HG02885 (cell line): ENCODE measurements around the gene C10orf95.
"Not testable (repeated sequence)": the region's sequence is repeated elsewhere in the genome, so short reads cannot be mapped to it uniquely, and the experiment has no call there.

ENCODE experiments used
- ATAC-seq: cut with Tn5 transposase; IDR thresholded peaks from one replicate; pipeline ENCODE4 v1.9.1; 2021; ENCODE audit warnings: mild to moderate bottlenecking; ENCODE audit not compliant: unreplicated experiment, poor library complexity

The C10orf95 gene, protein sequence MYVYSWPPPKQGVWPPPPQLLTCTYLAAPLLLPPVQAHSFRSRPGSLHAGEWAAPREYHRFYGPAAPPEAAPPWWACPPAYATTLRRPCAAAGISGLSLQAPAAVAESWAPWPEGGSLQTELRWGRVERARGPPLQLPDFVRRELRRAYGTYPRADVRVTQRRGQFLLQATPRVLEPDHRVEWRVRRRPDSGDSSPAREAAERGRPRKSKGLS

GRCh38 chr10:102451105-102451969, at the start of gene C10orf95:
TSS of gene C10orf95 (minus strand) at chr10:102451543. CDS start at chr10:102451093, 450 bp downstream.
- no peak for ATAC-seq

DNA sequence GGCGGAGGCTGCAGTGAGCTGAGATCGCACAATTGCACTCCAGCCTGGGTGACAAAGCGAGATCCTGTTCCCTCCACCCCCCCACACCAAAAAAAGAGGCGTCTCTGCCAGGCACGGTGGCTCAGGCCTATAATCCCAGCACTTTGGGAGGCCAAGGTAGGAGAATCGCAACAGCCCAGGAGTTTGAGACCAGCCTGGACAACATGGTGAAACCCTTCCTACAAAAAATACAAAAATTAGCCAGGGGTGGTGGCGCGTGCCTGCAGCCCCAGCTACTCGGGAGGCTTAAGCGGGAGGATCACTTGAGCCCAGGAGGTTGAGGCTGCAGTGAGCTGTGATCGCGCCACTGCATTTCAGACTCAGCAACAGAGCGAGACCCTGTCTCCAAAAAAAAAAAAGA, 49.3 kb upstream of the C10orf95 start:
- not testable (repeated sequence) for ATAC-seq

DNA sequence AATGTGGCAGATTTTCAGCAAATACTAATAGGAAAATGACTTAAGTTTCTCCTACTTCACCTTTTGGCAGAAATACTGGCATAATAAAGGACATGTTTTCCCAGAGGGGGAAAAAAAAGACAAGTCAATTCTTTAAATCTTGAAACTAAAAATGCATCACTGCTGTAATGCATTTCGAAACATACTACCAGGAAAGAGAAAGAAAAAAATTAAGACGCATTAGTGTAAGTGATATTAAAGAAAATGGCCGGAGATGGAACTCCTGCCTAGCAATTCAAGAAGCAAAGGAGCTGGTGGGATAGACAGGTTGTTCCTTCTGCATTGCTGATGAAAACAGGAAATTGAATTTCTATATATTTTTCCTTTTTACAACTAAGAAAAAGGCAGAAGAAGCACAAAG, 48.0 kb upstream of the C10orf95 start:
- ATAC-seq = no peak

- ATAC-seq = no peak
Observed at GRCh38 chr10:102497545-102497944, 46.2 kb upstream of the C10orf95 start.

DNA sequence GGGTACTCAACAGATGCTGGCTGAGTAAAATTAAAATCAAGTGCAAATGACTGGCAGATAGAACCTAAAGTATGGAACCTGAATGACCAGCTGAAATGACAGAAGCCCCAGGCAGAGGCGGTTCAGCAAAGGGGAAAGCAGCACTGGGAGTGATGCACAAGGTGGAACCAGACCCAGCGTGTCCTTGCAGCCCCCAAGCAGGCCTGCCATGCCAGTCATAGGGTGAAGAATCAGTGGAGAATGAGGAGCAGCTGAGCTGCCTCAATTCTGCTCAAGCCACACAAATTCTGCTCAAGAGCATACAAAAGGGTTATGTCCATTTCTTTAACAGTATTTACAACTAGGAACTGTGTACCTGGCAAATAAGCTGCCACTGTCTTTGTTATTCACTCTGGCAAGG, 42.4 kb upstream of the C10orf95 start:
- ATAC-seq = no peak

- ATAC-seq = no peak
Observed at GRCh38 chr10:102492983-102493382, 41.6 kb upstream of the C10orf95 start.

DNA sequence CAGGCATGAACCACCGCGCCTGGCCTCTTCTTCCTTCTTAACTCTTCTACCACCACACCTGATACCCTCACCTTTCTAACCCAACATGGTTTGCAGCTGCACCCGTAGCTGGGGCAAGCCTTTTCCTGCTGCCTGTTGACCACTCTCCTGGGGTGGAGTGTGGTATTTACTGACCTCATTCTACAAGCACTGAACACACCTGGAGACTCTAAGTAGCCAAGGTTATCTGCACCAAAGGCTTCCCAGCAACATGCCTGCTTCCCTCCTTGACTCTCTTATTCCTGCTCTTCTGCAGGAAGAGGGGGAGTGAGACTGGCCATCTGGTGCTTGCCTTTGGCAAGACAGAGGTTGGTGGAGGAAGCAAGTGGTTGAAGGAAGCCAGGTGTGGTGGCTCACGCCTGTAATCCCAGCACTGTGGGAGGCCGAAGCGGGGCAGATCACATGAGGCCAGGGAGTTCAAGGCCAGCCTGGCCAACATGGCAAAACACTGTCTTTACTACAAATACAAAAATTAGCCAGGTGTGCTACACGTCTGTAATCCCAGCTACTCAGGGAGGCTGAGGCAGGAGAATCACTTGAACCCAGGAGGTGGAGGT, 41.1 kb upstream of the C10orf95 start:
- no peak for ATAC-seq

- no peak for ATAC-seq
Observed at GRCh38 chr10:102491136-102491535, 39.8 kb upstream of the C10orf95 start.

GRCh38 chr10:102485093-102485784, 33.9 kb upstream of the C10orf95 start:
- ATAC-seq = no peak

- ATAC-seq = no peak
Observed at GRCh38 chr10:102484021-102484420, 32.7 kb upstream of the C10orf95 start.

GRCh38 chr10:102480396-102480795, 29.1 kb upstream of the C10orf95 start:
- ATAC-seq = no peak

GRCh38 chr10:102479651-102480050, 28.3 kb upstream of the C10orf95 start:
- no peak for ATAC-seq

- no peak for ATAC-seq
Observed at GRCh38 chr10:102476466-102477141, 25.3 kb upstream of the C10orf95 start.

DNA sequence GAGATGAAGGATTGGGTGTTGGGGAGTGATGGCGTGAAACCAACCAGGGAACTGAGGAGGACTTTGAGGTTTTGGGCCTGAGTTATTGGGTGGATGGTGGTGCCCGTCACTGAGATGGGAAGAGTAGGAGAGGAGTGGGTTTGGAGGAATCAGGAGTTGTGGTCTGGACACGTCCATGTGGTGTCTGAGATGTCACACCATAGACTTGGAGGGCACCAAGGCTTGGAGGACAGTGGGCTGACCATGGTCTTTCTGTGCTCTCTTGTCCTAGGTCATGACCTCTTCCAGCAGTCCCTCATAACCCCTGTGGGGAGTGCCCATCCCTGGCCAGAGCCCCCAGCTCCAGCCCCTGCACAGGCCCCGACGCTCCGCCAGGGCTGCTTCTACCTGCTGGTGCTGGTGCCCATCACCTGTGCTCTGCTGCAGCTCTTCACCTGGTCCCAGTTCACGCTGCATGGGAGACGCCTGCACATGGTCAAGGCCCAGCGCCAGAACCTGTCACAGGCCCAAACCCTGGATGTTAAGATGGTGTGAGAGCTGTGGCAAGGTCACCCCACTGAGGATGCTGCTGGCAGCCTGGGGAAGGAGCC, 24.2 kb upstream of the C10orf95 start:
- ATAC-seq = no peak

DNA sequence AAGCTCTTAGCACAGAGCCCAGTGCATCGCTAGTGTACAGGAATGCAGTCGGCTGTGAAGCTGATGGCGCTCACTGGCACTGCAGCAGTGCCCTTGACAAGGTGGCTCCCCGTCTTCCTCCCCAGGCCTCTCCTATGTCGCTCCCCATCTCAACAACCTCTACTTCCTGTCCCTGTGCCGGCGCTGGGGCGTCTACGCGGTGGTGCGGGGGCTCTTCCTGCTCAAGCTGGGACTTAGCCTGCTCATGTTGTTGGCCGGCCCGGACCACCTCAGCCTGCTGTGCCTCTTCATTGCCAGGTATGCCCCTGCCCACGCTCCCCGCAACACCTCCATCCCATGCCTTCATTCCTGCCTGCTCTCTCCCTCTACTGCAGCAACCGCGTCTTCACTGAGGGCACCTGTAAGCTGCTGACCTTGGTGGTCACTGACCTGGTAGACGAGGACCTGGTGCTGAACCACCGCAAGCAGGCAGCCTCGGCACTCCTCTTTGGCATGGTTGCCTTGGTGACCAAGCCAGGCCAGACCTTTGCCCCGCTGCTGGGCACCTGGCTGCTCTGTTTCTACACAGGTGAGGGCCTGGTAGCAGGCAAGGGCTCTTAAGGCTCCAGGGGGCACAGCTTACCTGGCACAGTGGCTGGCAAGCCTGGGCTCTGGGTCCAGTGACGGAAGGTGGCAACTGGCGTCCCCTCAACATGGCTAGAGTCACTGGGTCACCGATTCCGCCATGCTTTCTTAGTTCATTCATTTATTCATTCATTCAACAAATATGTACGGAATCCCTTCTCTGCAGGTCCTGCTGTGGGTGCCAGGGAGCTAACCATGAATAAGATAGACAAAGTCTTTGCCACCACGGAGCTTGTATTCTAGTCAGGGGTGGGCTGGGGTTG, 22.3 kb upstream of the C10orf95 start:
- no peak for ATAC-seq

DNA sequence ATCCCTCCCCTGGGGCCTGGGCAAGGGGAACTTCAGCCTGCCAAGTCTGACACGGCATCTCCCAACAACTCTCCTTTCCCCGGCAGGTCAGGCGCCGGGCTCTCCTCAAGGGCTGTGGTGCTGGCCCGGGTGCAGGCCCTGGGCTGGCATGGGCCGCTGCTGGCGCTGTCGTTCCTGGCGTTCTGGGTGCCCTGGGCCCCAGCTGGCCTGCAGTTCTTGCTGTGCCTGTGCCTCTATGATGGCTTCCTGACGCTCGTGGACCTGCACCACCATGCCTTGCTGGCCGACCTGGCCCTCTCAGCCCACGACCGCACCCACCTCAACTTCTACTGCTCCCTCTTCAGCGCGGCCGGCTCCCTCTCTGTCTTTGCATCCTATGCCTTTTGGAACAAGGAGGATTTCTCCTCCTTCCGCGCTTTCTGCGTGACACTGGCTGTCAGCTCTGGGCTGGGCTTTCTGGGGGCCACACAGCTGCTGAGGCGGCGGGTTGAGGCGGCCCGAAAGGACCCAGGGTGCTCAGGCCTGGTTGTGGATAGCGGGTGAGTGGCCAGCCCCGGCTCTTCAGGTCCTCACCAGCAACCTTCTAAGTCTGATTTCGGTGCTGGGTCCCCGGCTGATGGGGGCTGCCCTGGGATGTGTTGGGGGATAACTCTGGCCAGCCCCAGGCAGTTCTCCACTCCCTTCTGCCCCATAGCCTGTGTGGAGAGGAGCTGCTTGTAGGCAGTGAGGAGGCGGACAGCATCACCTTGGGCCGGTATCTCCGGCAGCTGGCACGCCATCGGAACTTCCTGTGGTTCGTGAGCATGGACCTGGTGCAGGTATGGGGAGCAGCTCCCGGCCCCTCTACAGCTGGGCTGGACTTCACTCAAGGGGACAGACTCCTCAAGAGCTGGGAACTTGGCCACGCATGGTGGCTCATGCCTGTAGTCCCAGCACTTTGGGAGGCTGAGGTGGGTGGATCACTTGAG, 19.5 kb upstream of the C10orf95 start:
- ATAC-seq = no peak

DNA sequence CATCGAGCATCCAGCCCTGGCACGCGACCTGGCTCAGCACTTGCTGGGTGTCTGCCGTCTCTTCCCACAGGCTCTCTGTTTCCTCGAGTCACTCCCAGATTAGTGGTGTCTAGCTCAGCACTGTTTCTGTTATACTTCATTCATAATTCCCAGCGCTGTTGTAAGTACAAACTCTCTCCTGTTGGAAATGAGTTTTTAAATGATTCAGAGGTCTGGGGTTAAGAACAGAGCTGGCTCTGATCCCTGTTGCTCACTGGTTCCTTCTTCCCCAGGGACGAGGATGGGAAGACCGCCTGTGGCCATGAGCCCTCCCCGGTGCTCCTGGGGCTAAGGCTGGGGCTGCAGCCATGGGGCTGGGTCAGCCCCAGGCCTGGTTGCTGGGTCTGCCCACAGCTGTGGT, 17.3 kb upstream of the C10orf95 start:
- ATAC-seq = no peak

GRCh38 chr10:102467971-102468438, 16.7 kb upstream of the C10orf95 start:
- no peak for ATAC-seq
